Trophoblast cell (in vitro differentiated cells and primary cell): ENCODE results near the gene FOXR1.
A peak's percentile ranks its signal among the peaks of the same experiment; 100 is the strongest.

Experiments used
- DNase-seq, 2 donors: peaks; one replicate each; pipeline ENCODE4 v3.0.0-alpha.2; 2016
- H2AFZ ChIP-seq: 2 replicates; pipeline ENCODE4 v1.6.1; 2013; ENCODE audit warnings: low read length, moderate library complexity, mild to moderate bottlenecking; ENCODE audit not compliant: insufficient read depth, poor library complexity
- H2AK5ac ChIP-seq: 2 replicates; pipeline ENCODE4 v1.6.1; 2013; ENCODE audit warnings: mild to moderate bottlenecking, low read length
- H2BK120ac ChIP-seq: 2 replicates; pipeline ENCODE4 v1.6.1; 2013; ENCODE audit warnings: low read length, mild to moderate bottlenecking, moderate library complexity; ENCODE audit not compliant: insufficient read depth, poor library complexity
- H2BK12ac ChIP-seq: 2 replicates; pipeline ENCODE4 v1.6.1; 2013; ENCODE audit warnings: mild to moderate bottlenecking, low read length, moderate library complexity
- H2BK5ac ChIP-seq: 2 replicates; pipeline ENCODE4 v1.6.1; 2013; ENCODE audit warnings: low read length, low read depth, moderate library complexity, mild to moderate bottlenecking; ENCODE audit not compliant: poor library complexity
- H3K14ac ChIP-seq: 2 replicates; pipeline ENCODE4 v1.6.1; 2013; ENCODE audit warnings: mild to moderate bottlenecking, low read length
- H3K18ac ChIP-seq: 2 replicates; pipeline ENCODE4 v1.6.1; 2013; ENCODE audit warnings: mild to moderate bottlenecking, low read length
- H3K23ac ChIP-seq: 2 replicates; pipeline ENCODE4 v1.6.1; 2013; ENCODE audit warnings: low read length
- H3K27ac ChIP-seq: 2 replicates; pipeline ENCODE4 v1.5.1; 2013; ENCODE audit warnings: low read depth, mild to moderate bottlenecking, inconsistent platforms, low read length, moderate library complexity
- H3K27me3 ChIP-seq: 2 replicates; pipeline ENCODE4 v1.6.1; 2013; ENCODE audit warnings: inconsistent platforms, mild to moderate bottlenecking, low read length, moderate library complexity; ENCODE audit not compliant: insufficient read depth
- H3K36me3 ChIP-seq, 2 experiments: 1 replicate in 1 of 2; 2 replicates in 1 of 2; pipeline ENCODE4 v1.6.1; 2013; ENCODE audit warnings: low read length in 2 of 2, mild to moderate bottlenecking in 2 of 2, moderate library complexity in 1 of 2; ENCODE audit not compliant: insufficient read depth in 2 of 2, control insufficient read depth in 1 of 2
- H3K4ac ChIP-seq: 2 replicates; pipeline ENCODE4 v1.6.1; 2013; ENCODE audit warnings: low read depth, mild to moderate bottlenecking, low read length, moderate library complexity
- H3K4me1 ChIP-seq, 2 experiments: 1 replicate in 1 of 2; 2 replicates in 1 of 2; pipeline ENCODE4 v1.6.1; 2013; ENCODE audit warnings: low read length in 2 of 2, mild to moderate bottlenecking in 2 of 2, moderate library complexity in 1 of 2; ENCODE audit not compliant: insufficient read depth in 2 of 2, control insufficient read depth in 1 of 2
- H3K4me2 ChIP-seq: 2 replicates; pipeline ENCODE4 v1.6.1; 2013; ENCODE audit warnings: inconsistent platforms, mild to moderate bottlenecking, low read length, moderate library complexity
- H3K4me3 ChIP-seq: 2 replicates; pipeline ENCODE4 v1.5.1; 2013; ENCODE audit warnings: mild to moderate bottlenecking, low read depth, low read length, inconsistent platforms
- H3K79me1 ChIP-seq: one replicate; pipeline ENCODE4 v1.6.1; 2013; ENCODE audit warnings: low read length
- H3K79me2 ChIP-seq: 2 replicates; pipeline ENCODE4 v1.6.1; 2013; ENCODE audit warnings: low read length, mild to moderate bottlenecking; ENCODE audit not compliant: control insufficient read depth, insufficient read depth, poor library complexity
- H3K9ac ChIP-seq: 2 replicates; pipeline ENCODE4 v1.6.1; 2013; ENCODE audit warnings: mild to moderate bottlenecking, low read length
- H3K9me3 ChIP-seq: 2 replicates; pipeline ENCODE4 v1.6.1; 2013; ENCODE audit warnings: low read depth, mild to moderate bottlenecking, control low read depth, inconsistent platforms, low read length; ENCODE audit not compliant: insufficient read depth
- H4K12ac ChIP-seq: 2 replicates; pipeline ENCODE4 v1.6.1; 2013; ENCODE audit warnings: low read depth, mild to moderate bottlenecking, low read length, moderate library complexity
- H4K8ac ChIP-seq: 2 replicates; pipeline ENCODE4 v1.6.1; 2013; ENCODE audit warnings: low read depth, mild to moderate bottlenecking, low read length, moderate library complexity
- H4K91ac ChIP-seq: one replicate; pipeline ENCODE4 v1.6.1; 2013; ENCODE audit warnings: low read depth, mild to moderate bottlenecking, low read length, moderate library complexity
- WGBS: extraction: QIAGEN DNeasy Blood & Tissue Kit; methylation state at CpG from one replicate; pipeline ENCODE4 v1.1.7; 2013; ENCODE audit warnings: missing lambda C conversion rate; ENCODE audit not compliant: insufficient read length, insufficient coverage; ENCODE audit errors: extremely low coverage; 5-methylcytosine and 5-hydroxymethylcytosine counted together

FOXR1 gene

GRCh38 chr11:119028346-119029068 lies 56.9 kb downstream of the FOXR1 start:
- Histone ChIP-seq H3K14ac (no peak overlapping the region), H3K27ac (no peak overlapping the region), H2BK5ac (no peak overlapping the region), H3K23ac (no peak overlapping the region), H4K8ac (no peak overlapping the region), H3K9ac (no peak overlapping the region), H3K4me3 (no peak overlapping the region), H3K4me1 (peaks cover 32 to 45% of the 10 kb centered on the region in 2 experiments), H2AFZ (no peak overlapping the region), H3K18ac (no peak overlapping the region), H3K79me2 (peaks cover 10% of the 10 kb centered on the region), H3K4me2 (peak overlapping the region; percentile 20), H3K27me3 (no peaks in the 10 kb centered on the region), H2BK12ac (no peak overlapping the region), H2AK5ac (no peak overlapping the region), H3K79me1 (peaks cover 5% of the 10 kb centered on the region), H4K91ac (peak overlapping the region; percentile 8), H2BK120ac (no peak overlapping the region), H3K4ac (no peak overlapping the region), H3K9me3 (peaks cover 2% of the 10 kb centered on the region), H4K12ac (no peak overlapping the region), H3K36me3 (peaks cover 22 to 35% of the 10 kb centered on the region in 2 experiments)
- no peak for DNase-seq
- no CpG with 5 or more reads among the region's 9 CpGs for WGBS

- H3K4me3 ChIP-seq, result no peak overlapping the region
- no peak overlapping the region for H3K14ac ChIP-seq
- no CpG with 5 or more reads among the region's 1 CpG for WGBS
- no peak overlapping the region for H2BK120ac ChIP-seq
- H2BK12ac ChIP-seq, result no peak overlapping the region
- peaks cover 22 to 34% of the 10 kb centered on the region in 2 experiments for H3K36me3 ChIP-seq
- no peak overlapping the region for H3K27ac ChIP-seq
- DNase-seq, result no peak
- H3K18ac ChIP-seq, result peak overlapping the region; percentile 4
- H3K4me2 ChIP-seq, result peak overlapping the region; percentile 20
- no peak overlapping the region for H3K9ac ChIP-seq
- no peak overlapping the region for H3K4ac ChIP-seq
- H2AFZ ChIP-seq, result no peak overlapping the region
- H2AK5ac ChIP-seq, result peak overlapping the region; percentile 1
- H4K8ac ChIP-seq, result no peak overlapping the region
- H3K23ac ChIP-seq, result no peak overlapping the region
- no peak overlapping the region for H4K12ac ChIP-seq
- peak overlapping the region; percentile 8 for H4K91ac ChIP-seq
- peaks cover 2% of the 10 kb centered on the region for H3K9me3 ChIP-seq
- H2BK5ac ChIP-seq, result no peak overlapping the region
- no peaks in the 10 kb centered on the region for H3K27me3 ChIP-seq
- peaks cover 10% of the 10 kb centered on the region for H3K79me2 ChIP-seq
- H3K79me1 ChIP-seq, result peaks cover 5% of the 10 kb centered on the region
- peaks cover 32 to 43% of the 10 kb centered on the region in 2 experiments for H3K4me1 ChIP-seq
These were observed 57.4 kb downstream of the FOXR1 start for GRCh38 chr11:119029069-119029339.

GRCh38 chr11:119029340-119030028 lies 57.9 kb downstream of the FOXR1 start:
- Histone ChIP-seq H3K9me3 (peaks cover 2% of the 10 kb centered on the region), H2BK5ac (no peak overlapping the region), H2AK5ac (peak overlapping the region; percentile 54), H3K27me3 (no peaks in the 10 kb centered on the region), H3K27ac (no peak overlapping the region), H3K36me3 (peaks cover 22 to 34% of the 10 kb centered on the region in 2 experiments), H3K4me1 (peaks cover 32 to 40% of the 10 kb centered on the region in 2 experiments), H3K79me2 (peaks cover 10% of the 10 kb centered on the region), H4K12ac (peak overlapping the region; percentile 14), H2BK12ac (no peak overlapping the region), H3K79me1 (peaks cover 5% of the 10 kb centered on the region), H3K14ac (no peak overlapping the region), H4K91ac (no peak overlapping the region), H3K4ac (peak overlapping the region; percentile 61), H3K9ac (peak overlapping the region; percentile 34), H3K4me2 (peak overlapping the region; percentile 71), H3K23ac (no peak overlapping the region), H2AFZ (no peak overlapping the region), H2BK120ac (peak overlapping the region; percentile 20), H3K18ac (peak overlapping the region; percentile 4), H3K4me3 (no peak overlapping the region), H4K8ac (no peak overlapping the region)
- WGBS, result no CpG with 5 or more reads among the region's 10 CpGs
- DNase-seq, result no peak

- Histone ChIP-seq H4K91ac (peak overlapping the region; percentile 91), H3K14ac (peak overlapping the region; percentile 94), H3K18ac (peak overlapping the region; percentile 48), H3K9me3 (peaks cover 2% of the 10 kb centered on the region), H2AK5ac (peak overlapping the region; percentile 63), H3K27ac (no peak overlapping the region), H2BK120ac (peak overlapping the region; percentile 20), H3K4ac (peak overlapping the region; percentile 61), H3K79me1 (peaks cover 5% of the 10 kb centered on the region), H3K9ac (peak overlapping the region; percentile 52), H2BK12ac (peak overlapping the region; percentile 10), H4K8ac (peak overlapping the region; percentile 88), H3K4me2 (peak overlapping the region; percentile 71), H3K79me2 (peaks cover 10% of the 10 kb centered on the region), H2AFZ (peak overlapping the region; percentile 89), H3K23ac (no peak overlapping the region), H3K4me3 (peak overlapping the region; percentile 91), H3K4me1 (peaks cover 28 to 36% of the 10 kb centered on the region in 2 experiments), H3K27me3 (no peaks in the 10 kb centered on the region), H3K36me3 (peaks cover 18 to 31% of the 10 kb centered on the region in 2 experiments), H2BK5ac (no peak overlapping the region), H4K12ac (peak overlapping the region; percentile 78)
- DNase-seq, result no peak
- no CpG with 5 or more reads among the region's 13 CpGs for WGBS
These were observed 58.4 kb downstream of the FOXR1 start for GRCh38 chr11:119030029-119030328.
